Astrocyte (in vitro differentiated cells and primary cell): Measurements from ENCODE around the gene MADD.

ENCODE experiments used
- CTCF ChIP-seq: IDR thresholded peaks from 2 replicates; pipeline ENCODE4 v1.5.1; 2011; ENCODE audit warnings: low read depth, mild to moderate bottlenecking, inconsistent platforms, low read length, moderate library complexity; ENCODE audit not compliant: insufficient read depth
- EZH2 ChIP-seq: IDR thresholded peaks from 2 replicates; pipeline ENCODE4 v1.6.1; 2012; ENCODE audit warnings: mild to moderate bottlenecking, low read length, inconsistent platforms; ENCODE audit not compliant: insufficient read depth

DNA sequence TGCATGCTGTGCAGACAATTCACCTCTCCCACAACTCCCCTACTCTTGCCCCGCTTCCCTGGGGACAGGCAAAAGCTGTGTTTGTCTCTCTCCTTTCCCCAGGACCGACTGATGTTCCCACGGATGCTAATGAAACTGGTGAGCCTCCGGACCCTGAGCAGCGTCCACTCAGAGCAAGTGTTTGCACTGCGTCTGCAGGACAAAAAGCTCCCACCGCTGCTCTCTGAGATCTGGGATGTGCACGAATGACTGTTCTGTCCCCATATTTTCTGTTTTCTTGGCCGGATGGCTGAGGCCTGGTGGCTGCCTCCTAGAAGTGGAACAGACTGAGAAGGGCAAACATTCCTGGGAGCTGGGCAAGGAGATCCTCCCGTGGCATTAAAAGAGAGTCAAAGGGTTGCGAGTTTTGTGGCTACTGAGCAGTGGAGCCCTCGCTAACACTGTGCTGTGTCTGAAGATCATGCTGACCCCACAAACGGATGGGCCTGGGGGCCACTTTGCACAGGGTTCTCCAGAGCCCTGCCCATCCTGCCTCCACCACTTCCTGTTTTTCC lies 1.4 kb upstream of the MADD start:
- no peak for TF ChIP-seq CTCF
- no peak for TF ChIP-seq EZH2
